HL-60 (cell line): Measurements from ENCODE around the gene MYO6.

Source experiments
- CTCF ChIP-seq: IDR thresholded peaks from one replicate; pipeline ENCODE4 v1.5.1; 2011; ENCODE audit warnings: low read length, control low read depth, inconsistent platforms; ENCODE audit not compliant: insufficient read depth
- GABPA ChIP-seq: IDR thresholded peaks from 2 replicates; pipeline ENCODE4 v1.6.1; 2012; ENCODE audit warnings: low read depth
- POLR2AphosphoS5 ChIP-seq: IDR thresholded peaks from 2 replicates; pipeline ENCODE4 v1.6.1; 2012; ENCODE audit warnings: low read depth
- REST ChIP-seq: IDR thresholded peaks from 2 replicates; pipeline ENCODE4 v1.6.1; 2012; ENCODE audit warnings: low read depth; ENCODE audit not compliant: insufficient replicate concordance
- SPI1 ChIP-seq: IDR thresholded peaks from 2 replicates; pipeline ENCODE4 v1.6.1; 2012; ENCODE audit warnings: low read depth, mild to moderate bottlenecking, borderline replicate concordance

GRCh38 chr6:75800708-75801505 is 51.9 kb downstream of the MYO6 start:
- TF ChIP-seq CTCF (no peak), REST (no peak), GABPA (no peak), POLR2AphosphoS5 (no peak), SPI1 (no peak)
